CD8-positive, alpha-beta memory T cell (primary cell): ENCODE results near the gene RRAD. TPM values are rescaled to one million over a fixed set of nuclear protein-coding genes. Genes with fewer than 3 reads are reported as not detected.
A peak's percentile ranks its signal among the peaks of the same experiment; 100 is the strongest.
"Not testable (repeated sequence)": the region's sequence is repeated elsewhere in the genome, so short reads cannot be mapped to it uniquely, and the experiment has no call there.

ENCODE experiments used
- CTCF ChIA-PET: fragments of 350-600 bp; sonication (Branson Sonifier 250); formaldehyde crosslinking; loops from one replicate; lab custom pipeline; 2021; ENCODE audit warnings: antibody characterized with exemption; lab: Charles Lee
- POLR2A ChIA-PET: fragments of 350-600 bp; sonication (Branson Sonifier 250); formaldehyde crosslinking; loops from one replicate; lab custom pipeline; 2021; ENCODE audit warnings: antibody characterized with exemption; lab: Charles Lee
- DNase-seq, 5 donors: peaks; one replicate each; pipeline versions ENCODE4 v3.0.0 to v3.0.0-alpha.2; 2020 to 2022; ENCODE audit warnings: mixed read lengths in 1 of 5
- H3K27ac ChIP-seq: one replicate; pipeline ENCODE4 v1.7.0; 2013; ENCODE audit warnings: low read depth, mild to moderate bottlenecking, low read length, moderate library complexity
- H3K27me3 ChIP-seq: 2 replicates; pipeline ENCODE4 v1.7.0; 2013; ENCODE audit warnings: low read length, mild to moderate bottlenecking; ENCODE audit not compliant: insufficient read depth, poor library complexity, severe bottlenecking
- H3K36me3 ChIP-seq: 2 replicates; pipeline ENCODE4 v1.7.0; 2013; ENCODE audit warnings: mild to moderate bottlenecking, low read length, moderate library complexity; ENCODE audit not compliant: insufficient read depth
- H3K4me1 ChIP-seq: 2 replicates; pipeline ENCODE4 v1.7.0; 2013; ENCODE audit warnings: mild to moderate bottlenecking, low read length, moderate library complexity; ENCODE audit not compliant: insufficient read depth
- H3K4me3 ChIP-seq: 2 replicates; pipeline ENCODE4 v1.7.0; 2013; ENCODE audit warnings: mild to moderate bottlenecking, low read length
- H3K9me3 ChIP-seq: 2 replicates; pipeline ENCODE4 v1.7.0; 2013; ENCODE audit warnings: mild to moderate bottlenecking, low read length
- H3K27ac Mint-ChIP-seq, 8 donors: one replicate each; pipeline ENCODE4 v1.8.0; 2020 to 2021; ENCODE audit warnings: mixed read lengths in 8 of 8, mild to moderate bottlenecking in 6 of 8, inconsistent platforms in 3 of 8, moderate library complexity in 3 of 8
- H3K27me3 Mint-ChIP-seq, 2 donors: one replicate each; pipeline ENCODE4 v1.8.0; 2020 to 2021; ENCODE audit warnings: mixed read lengths in 2 of 2, mild to moderate bottlenecking in 1 of 2, moderate library complexity in 1 of 2
- H3K36me3 Mint-ChIP-seq, 3 donors: one replicate each; pipeline ENCODE4 v1.8.0; 2020 to 2021; ENCODE audit warnings: mixed read lengths in 3 of 3, inconsistent platforms in 1 of 3, mild to moderate bottlenecking in 1 of 3
- H3K4me1 Mint-ChIP-seq, 3 donors: one replicate each; pipeline ENCODE4 v1.8.0; 2020 to 2021; ENCODE audit warnings: mixed read lengths in 3 of 3, inconsistent platforms in 1 of 3, mild to moderate bottlenecking in 1 of 3
- H3K4me3 Mint-ChIP-seq, 7 donors: one replicate each; pipeline ENCODE4 v1.8.0; 2020 to 2021; ENCODE audit warnings: mixed read lengths in 7 of 7, mild to moderate bottlenecking in 6 of 7, moderate library complexity in 4 of 7, inconsistent platforms in 2 of 7
- H3K9me3 Mint-ChIP-seq, 5 donors: one replicate each; pipeline ENCODE4 v1.8.0; 2020 to 2022; ENCODE audit warnings: mixed read lengths in 5 of 5, mild to moderate bottlenecking in 3 of 5, moderate library complexity in 2 of 5, inconsistent platforms in 1 of 5
- polyA plus RNA-seq: library from polyadenylated mRNA; unstranded; fragments of 300-500 nt; fragmentation: Illumina TruSeq; gene quantifications from one replicate; pipeline ENCODE4 v1.2.3, GENCODE V29; 2021
- total RNA-seq, 2 experiments: library from RNA; stranded (reverse); gene quantifications; one replicate each; pipeline ENCODE4 v1.2.3, GENCODE V29; 2021

RRAD gene
- total and polyA plus RNA-seq, 3 experiments from 2014 or later, result 0.60 to 0.88 TPM; not detected in 1

- Mint-ChIP-seq H3K4me1 (peaks cover under 1 to 2% (median 2%) of the 10 kb centered on the region in 3 donors), H3K27me3 (no peaks in the 10 kb centered on the region), H3K4me3 (no peak overlapping the region), H3K36me3 (peaks cover 0 to 2% (median 0%) of the 10 kb centered on the region in 3 donors), H3K27ac (no peak overlapping the region), H3K9me3 (no peaks in the 10 kb centered on the region)
- H3K4me1 ChIP-seq, result peaks cover 5% of the 10 kb centered on the region
- DNase-seq, result peak in 1 of 5 donors; percentile 2
- peak overlapping the region; percentile 87 for H3K27ac ChIP-seq
- H3K27me3 ChIP-seq, result no peaks in the 10 kb centered on the region
- no peaks in the 10 kb centered on the region for H3K9me3 ChIP-seq
- CTCF ChIA-PET, result no interaction called here
- H3K4me3 ChIP-seq, result no peak overlapping the region
- H3K36me3 ChIP-seq, result no peaks in the 10 kb centered on the region
- POLR2A ChIA-PET, result no interaction called here
These were observed 24.5 kb downstream of the RRAD start for GRCh38 chr16:66900721-66901441.

DNA sequence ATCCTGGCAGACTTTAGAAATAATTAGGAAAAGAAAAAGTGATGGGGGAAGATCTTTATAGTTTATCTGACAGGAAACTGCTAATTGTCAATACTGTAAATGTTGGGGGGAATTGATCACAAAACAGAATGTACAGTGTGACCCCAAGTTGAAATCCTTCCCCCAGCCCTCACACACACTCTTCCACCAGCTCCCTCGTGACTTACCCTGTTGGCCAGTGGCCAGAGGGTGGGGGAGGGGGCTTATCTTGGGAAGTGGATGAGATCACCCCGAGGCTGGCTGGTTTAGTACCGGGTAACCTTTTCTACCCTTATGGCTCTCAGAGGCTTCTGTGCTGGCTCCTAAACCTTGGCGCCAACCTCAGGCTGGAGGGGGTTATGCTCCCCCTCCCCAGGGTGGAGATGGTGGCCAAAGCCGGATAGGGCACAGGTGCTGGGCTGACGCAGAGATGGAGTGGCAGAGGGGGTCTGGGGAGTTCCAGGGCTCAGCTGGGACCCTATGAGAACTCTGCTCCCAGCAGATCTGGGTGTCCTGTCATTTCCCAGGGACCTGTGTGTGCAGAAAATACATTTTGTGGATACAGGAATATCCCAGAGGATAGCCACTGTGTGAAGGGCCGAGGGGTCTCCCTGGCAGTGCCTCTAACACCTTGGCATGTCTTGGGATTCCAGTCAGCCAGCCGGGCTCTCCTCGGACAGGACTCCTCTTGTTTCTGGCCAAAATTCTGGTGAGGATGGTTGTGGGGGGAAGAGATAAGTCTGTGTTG is 25.2 kb downstream of the RRAD start:
- no peaks in the 10 kb centered on the region for H3K27me3 Mint-ChIP-seq
- H3K4me3 Mint-ChIP-seq, result peak overlapping the region in 1 of 7 donors; percentile 27
- peaks cover 0 to 2% (median 0%) of the 10 kb centered on the region in 3 donors for H3K36me3 Mint-ChIP-seq
- no peaks in the 10 kb centered on the region for H3K36me3 ChIP-seq
- H3K4me1 ChIP-seq, result no peaks in the 10 kb centered on the region
- POLR2A ChIA-PET, result no interaction called here
- H3K4me1 Mint-ChIP-seq, result peaks cover 0 to 2% (median 0%) of the 10 kb centered on the region in 3 donors
- peak overlapping the region in 1 of 8 donors; percentile 63 for H3K27ac Mint-ChIP-seq
- H3K27me3 ChIP-seq, result no peaks in the 10 kb centered on the region
- CTCF ChIA-PET, result no interaction called here
- no peaks in the 10 kb centered on the region for H3K9me3 ChIP-seq
- H3K4me3 ChIP-seq, result no peak overlapping the region
- no peak for DNase-seq
- no peaks in the 10 kb centered on the region for H3K9me3 Mint-ChIP-seq
- H3K27ac ChIP-seq, result peak overlapping the region; percentile 87

DNA sequence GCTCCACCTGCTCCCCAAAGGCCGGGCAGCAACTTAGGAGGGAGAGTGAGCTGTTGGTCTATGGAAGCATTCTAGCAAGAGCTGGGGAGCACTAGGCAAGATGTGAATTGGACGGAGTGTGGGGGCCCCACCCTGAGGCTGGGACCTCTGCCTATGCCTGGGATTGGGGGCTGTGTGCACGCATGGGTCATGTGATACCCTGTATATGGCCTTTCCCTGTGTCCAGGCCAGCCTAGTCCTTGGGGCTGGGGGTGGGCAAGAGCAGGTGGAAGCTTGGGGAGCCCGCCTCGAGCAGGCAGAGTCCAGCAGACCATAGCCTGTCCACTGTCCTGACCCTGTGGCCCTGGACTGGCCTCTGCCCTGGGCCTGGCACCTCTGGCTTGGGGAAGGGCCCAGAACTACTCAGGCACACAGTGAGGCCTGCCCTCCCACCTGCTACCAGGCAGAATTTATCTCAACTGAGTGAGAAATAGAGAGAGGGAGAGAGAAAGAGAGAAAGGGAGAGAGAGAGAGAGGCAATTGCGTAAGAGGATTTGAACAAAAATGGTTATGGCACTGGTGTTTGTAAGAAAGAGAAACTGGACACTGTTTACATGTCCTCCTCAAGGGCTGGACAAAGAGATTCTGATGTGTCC is 25.9 kb downstream of the RRAD start:
- no peaks in the 10 kb centered on the region for H3K9me3 ChIP-seq
- Mint-ChIP-seq H3K27me3 (no peaks in the 10 kb centered on the region), H3K4me1 (peaks cover 0 to 4% (median 0%) of the 10 kb centered on the region in 3 donors), H3K27ac (peak overlapping the region in 1 of 8 donors; percentile 63), H3K9me3 (no peaks in the 10 kb centered on the region), H3K36me3 (peaks cover 0 to 2% (median 0%) of the 10 kb centered on the region in 3 donors), H3K4me3 (no peak overlapping the region)
- H3K4me3 ChIP-seq, result no peak overlapping the region
- no peaks in the 10 kb centered on the region for H3K4me1 ChIP-seq
- H3K27ac ChIP-seq, result peak overlapping the region; percentile 87
- H3K27me3 ChIP-seq, result no peaks in the 10 kb centered on the region
- ChIA-PET CTCF (no interaction called here), POLR2A (no interaction called here)
- H3K36me3 ChIP-seq, result no peaks in the 10 kb centered on the region
- DNase-seq, result no peak

DNA sequence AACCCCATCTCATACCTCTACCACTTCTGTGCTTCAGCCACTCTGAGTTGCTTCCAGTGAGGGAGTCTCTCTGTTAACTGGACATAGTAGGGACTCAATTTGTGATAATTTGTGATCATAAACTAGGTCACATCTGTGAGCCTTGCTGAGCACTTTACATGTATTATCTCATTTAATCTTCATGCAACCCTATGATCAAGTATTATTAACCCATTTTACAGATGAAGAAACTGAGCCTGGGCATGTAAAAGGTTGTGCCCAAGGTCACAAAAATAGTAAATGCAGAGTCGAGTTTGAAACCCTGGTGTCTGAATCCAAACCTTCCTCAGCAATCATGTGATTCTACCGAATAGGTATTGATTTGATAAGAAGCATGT is 26.4 kb downstream of the RRAD start:
- Histone ChIP-seq H3K4me3 (no peak overlapping the region), H3K9me3 (no peaks in the 10 kb centered on the region), H3K36me3 (no peaks in the 10 kb centered on the region), H3K4me1 (no peaks in the 10 kb centered on the region), H3K27me3 (no peaks in the 10 kb centered on the region), H3K27ac (peak overlapping the region; percentile 87)
- CTCF ChIA-PET, result no interaction called here
- no peak for DNase-seq
- peaks cover 0 to 4% (median 0%) of the 10 kb centered on the region in 3 donors for H3K4me1 Mint-ChIP-seq
- peaks cover 0 to 2% (median 0%) of the 10 kb centered on the region in 3 donors for H3K36me3 Mint-ChIP-seq
- POLR2A ChIA-PET, result no interaction called here
- peak overlapping the region in 1 of 8 donors; percentile 88 for H3K27ac Mint-ChIP-seq
- no peaks in the 10 kb centered on the region for H3K9me3 Mint-ChIP-seq
- H3K27me3 Mint-ChIP-seq, result no peaks in the 10 kb centered on the region
- H3K4me3 Mint-ChIP-seq, result no peak overlapping the region

- CTCF ChIA-PET, result interaction anchor here (1.1 kb wide), 1 partner anchor 56 kb away, joined by 3 read pairs; no protein-coding TSS in a partner anchor
- POLR2A ChIA-PET, result no interaction called here
These were observed 27.1 kb downstream of the RRAD start for GRCh38 chr16:66898207-66898606.

GRCh38 chr16:66896682-66897081 is 28.7 kb downstream of the RRAD start:
- POLR2A ChIA-PET, H3K36me3 Mint-ChIP-seq, H3K9me3 Mint-ChIP-seq, H3K4me3 Mint-ChIP-seq, H3K4me3 ChIP-seq, H3K9me3 ChIP-seq, H3K4me1 ChIP-seq, H3K27me3 Mint-ChIP-seq, H3K36me3 ChIP-seq, DNase-seq, H3K4me1 Mint-ChIP-seq, H3K27ac ChIP-seq, H3K27me3 ChIP-seq: not testable (repeated sequence)
- peak overlapping the region in 2 of 8 donors; percentile 23 to 44 for H3K27ac Mint-ChIP-seq
- CTCF ChIA-PET, result interaction anchor here (2.1 kb wide), 1 partner anchor 22 kb away, joined by 6 read pairs; no protein-coding TSS in a partner anchor

More at GRCh38 chr16:66898207-66898606, 27.1 kb downstream of the RRAD start:
- no peaks in the 10 kb centered on the region for H3K4me1 ChIP-seq
- Mint-ChIP-seq H3K9me3 (no peaks in the 10 kb centered on the region), H3K27me3 (no peaks in the 10 kb centered on the region), H3K36me3 (peaks cover 0 to 2% (median 0%) of the 10 kb centered on the region in 3 donors), H3K27ac (peak overlapping the region in 2 of 8 donors; percentile 62 to 88), H3K4me1 (peaks cover under 1 to 5% (median 1%) of the 10 kb centered on the region in 3 donors), H3K4me3 (no peak overlapping the region)
- H3K9me3 ChIP-seq, result no peaks in the 10 kb centered on the region
- no peaks in the 10 kb centered on the region for H3K36me3 ChIP-seq
- DNase-seq, result no peak
- H3K27ac ChIP-seq, result no peak overlapping the region
- no peak overlapping the region for H3K4me3 ChIP-seq
- no peaks in the 10 kb centered on the region for H3K27me3 ChIP-seq

DNA sequence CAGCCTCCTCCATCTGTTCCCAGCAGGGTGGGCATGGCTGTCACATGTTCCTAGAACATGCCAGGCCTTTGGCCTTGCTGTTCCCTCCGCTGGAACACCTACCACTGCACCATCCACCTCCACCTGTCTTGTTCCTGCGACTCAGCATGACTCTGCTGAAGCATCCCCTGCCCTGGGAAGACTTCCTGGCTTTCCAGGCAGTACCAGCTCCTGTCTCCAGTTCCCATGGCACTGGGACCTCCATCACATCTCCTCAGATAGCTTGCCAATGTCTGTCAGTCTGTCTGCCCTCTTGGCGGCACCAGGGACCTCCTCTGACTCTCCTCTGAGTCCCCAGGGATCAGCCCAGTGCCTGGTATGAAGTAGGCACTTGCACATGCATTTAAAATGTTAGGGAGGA is 29.3 kb downstream of the RRAD start:
- no peaks in the 10 kb centered on the region for H3K4me1 ChIP-seq
- no peaks in the 10 kb centered on the region for H3K9me3 ChIP-seq
- no peak overlapping the region for H3K4me3 ChIP-seq
- H3K4me3 Mint-ChIP-seq, result no peak overlapping the region
- H3K27me3 ChIP-seq, result no peaks in the 10 kb centered on the region
- no peaks in the 10 kb centered on the region for H3K9me3 Mint-ChIP-seq
- H3K36me3 Mint-ChIP-seq, result peaks cover 0 to 6% (median 2%) of the 10 kb centered on the region in 3 donors
- H3K27ac Mint-ChIP-seq, result no peak overlapping the region
- no peaks in the 10 kb centered on the region for H3K36me3 ChIP-seq
- no peak overlapping the region for H3K27ac ChIP-seq
- DNase-seq, result peak in 1 of 5 donors; percentile 18
- CTCF ChIA-PET, result interaction anchor here (0.9 to 2.1 kb wide), 4 partner anchors 10 to 30 kb away, joined by 3 to 10 read pairs (median 5); partner anchors contain the start of genes PDP2 and RRAD
- peaks cover 3 to 10% (median 4%) of the 10 kb centered on the region in 3 donors for H3K4me1 Mint-ChIP-seq
- H3K27me3 Mint-ChIP-seq, result no peaks in the 10 kb centered on the region
- POLR2A ChIA-PET, result no interaction called here
